Gastrocnemius medialis (tissue), 4 donors: ENCODE results near the gene CDKN2D.

Experiments used
- POLR2A ChIP-seq, 2 donors: fragments of 450-650 bp; IDR thresholded peaks; one replicate each; pipeline ENCODE4 v1.6.1; 2017; ENCODE audit warnings: antibody characterized with exemption in 2 of 2, mild to moderate bottlenecking in 2 of 2, moderate library complexity in 2 of 2
- TF ChIP-seq, protein P1 (sequence below), 5 experiments: fragments of 450-650 bp in 3 of 5; fragments of 200-600 bp in 2 of 5; sonication (generic) in 2 of 5; IDR thresholded peaks in 4 of 5; conservative IDR thresholded peaks in 1 of 5; 1 replicate in 4 of 5; 2 replicates in 1 of 5; pipeline ENCODE4 v1.5.1; 2016 to 2019; ENCODE audit warnings: antibody characterized with exemption in 5 of 5, mild to moderate bottlenecking in 3 of 5, moderate library complexity in 3 of 5

DNA sequence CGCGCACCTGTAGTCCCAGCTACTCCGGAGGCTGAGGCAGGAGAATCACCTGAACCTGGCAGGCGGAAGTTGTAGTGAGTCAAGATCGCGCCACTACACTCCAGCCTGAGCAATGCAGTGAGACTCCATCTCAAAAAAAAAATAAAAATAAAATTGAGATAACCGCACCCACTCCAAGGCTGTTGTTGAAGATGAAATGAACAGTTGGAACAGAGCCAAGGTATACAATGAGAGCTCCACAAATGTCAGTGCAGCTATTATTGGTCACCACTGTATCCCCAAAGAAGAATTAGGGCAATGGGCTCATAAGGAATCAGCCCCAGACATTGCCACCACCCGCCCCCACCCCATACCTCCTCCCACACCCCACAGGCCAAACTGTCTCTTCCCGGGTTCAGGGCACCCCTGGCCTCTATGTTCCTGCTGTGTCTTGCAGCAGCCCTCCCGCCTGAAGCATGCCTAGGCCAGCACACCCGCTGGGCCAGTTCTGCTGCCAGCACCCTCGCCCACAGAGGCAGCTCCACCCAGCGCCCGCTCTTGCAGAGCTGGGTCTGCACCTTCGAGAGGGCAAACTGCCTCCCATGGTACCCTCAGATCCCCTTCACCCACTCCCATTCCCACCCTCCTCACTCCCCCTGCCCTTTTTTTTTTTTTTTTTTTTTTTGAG lies 48.0 kb downstream of the CDKN2D start:
- TF ChIP-seq, protein P1, sequence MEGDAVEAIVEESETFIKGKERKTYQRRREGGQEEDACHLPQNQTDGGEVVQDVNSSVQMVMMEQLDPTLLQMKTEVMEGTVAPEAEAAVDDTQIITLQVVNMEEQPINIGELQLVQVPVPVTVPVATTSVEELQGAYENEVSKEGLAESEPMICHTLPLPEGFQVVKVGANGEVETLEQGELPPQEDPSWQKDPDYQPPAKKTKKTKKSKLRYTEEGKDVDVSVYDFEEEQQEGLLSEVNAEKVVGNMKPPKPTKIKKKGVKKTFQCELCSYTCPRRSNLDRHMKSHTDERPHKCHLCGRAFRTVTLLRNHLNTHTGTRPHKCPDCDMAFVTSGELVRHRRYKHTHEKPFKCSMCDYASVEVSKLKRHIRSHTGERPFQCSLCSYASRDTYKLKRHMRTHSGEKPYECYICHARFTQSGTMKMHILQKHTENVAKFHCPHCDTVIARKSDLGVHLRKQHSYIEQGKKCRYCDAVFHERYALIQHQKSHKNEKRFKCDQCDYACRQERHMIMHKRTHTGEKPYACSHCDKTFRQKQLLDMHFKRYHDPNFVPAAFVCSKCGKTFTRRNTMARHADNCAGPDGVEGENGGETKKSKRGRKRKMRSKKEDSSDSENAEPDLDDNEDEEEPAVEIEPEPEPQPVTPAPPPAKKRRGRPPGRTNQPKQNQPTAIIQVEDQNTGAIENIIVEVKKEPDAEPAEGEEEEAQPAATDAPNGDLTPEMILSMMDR (IDR thresholded peaks at IDR 0.05 in 4 of 5, conservative IDR thresholded peaks at IDR 0.05 in 1 of 5): no peak
- no peak for TF ChIP-seq POLR2A (IDR thresholded peaks at IDR 0.05)
